ENCODE data around the gene AOPEP. TPM values are rescaled to one million over a fixed set of nuclear protein-coding genes. Genes with fewer than 3 reads are reported as not detected.

Gene AOPEP
- total and polyA plus RNA-seq, 2 of the 13 experiments (the other 11 are each of a cell fraction or from before 2014, with no cell fraction given) = 22.2 to 41.6 TPM

DNA sequence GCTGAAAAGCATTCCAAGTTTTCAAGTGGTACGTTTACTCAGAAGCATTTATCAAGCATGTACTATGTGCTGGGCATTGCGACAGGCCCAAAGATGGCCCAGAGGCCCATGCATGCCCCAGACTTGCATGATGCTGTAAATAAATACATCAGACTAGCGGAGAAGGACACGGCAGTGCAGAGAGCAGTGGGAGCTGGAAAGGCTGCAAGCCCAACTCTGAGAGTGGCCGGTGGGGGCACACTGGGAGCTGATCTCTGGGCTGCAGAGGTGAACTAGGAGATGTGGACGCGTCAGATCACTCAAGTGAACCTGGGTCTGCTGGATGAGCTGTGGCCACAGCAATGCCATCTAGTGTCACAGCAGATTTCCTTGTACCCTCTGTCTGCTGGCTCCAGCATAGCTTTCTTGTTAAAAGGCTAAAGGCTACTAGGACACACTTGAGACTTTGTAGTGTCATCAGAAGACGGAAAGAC, 344.1 kb downstream of the AOPEP start (continued):
- peak; percentile 81; the same call in 1 of the 2 replicates for TF ChIP-seq ZNF292 (CRISPR knock-in tag; IDR thresholded peaks at IDR 0.05; ENCODE audit: borderline replicate concordance, low read depth)
- TF ChIP-seq RARG (CRISPR knock-in tag; IDR thresholded peaks at IDR 0.05; ENCODE audit: low read depth) = no peak
- no peak for TF ChIP-seq ZBTB7A (CRISPR knock-in tag; IDR thresholded peaks at IDR 0.05)
- no peak for TF ChIP-seq ZNF704 (CRISPR knock-in tag; IDR thresholded peaks at IDR 0.05; ENCODE audit: borderline replicate concordance)
- no peak for TF ChIP-seq ZNF205 (CRISPR knock-in tag; IDR thresholded peaks at IDR 0.05)
- TF ChIP-seq AHDC1 (CRISPR knock-in tag; IDR thresholded peaks at IDR 0.05; ENCODE audit: borderline replicate concordance) = no peak; the same call in 1 of the 2 replicates
- TF ChIP-seq GABPA (IDR thresholded peaks at IDR 0.05; ENCODE audit: low read depth, low read length) = no peak
- no peak for TF ChIP-seq GABPA (CRISPR knock-in tag; IDR thresholded peaks at IDR 0.05; ENCODE audit: low read depth)
- TF ChIP-seq ZNF672 (CRISPR knock-in tag; IDR thresholded peaks at IDR 0.05) = no peak
- TF ChIP-seq KDM5A (IDR thresholded peaks at IDR 0.05; ENCODE audit: borderline replicate concordance, low read length) = no peak
- TF ChIP-seq POLR2AphosphoS5 (IDR thresholded peaks at IDR 0.05; ENCODE audit: low read depth, low read length) = no peak
- TF ChIP-seq HIVEP1 (CRISPR knock-in tag; IDR thresholded peaks at IDR 0.05) = no peak
- TF ChIP-seq SMC3 (IDR thresholded peaks at IDR 0.05; ENCODE audit: low read length) = peak; percentile 63
- TF ChIP-seq FOXK2 (IDR thresholded peaks at IDR 0.05) = no peak
- TF ChIP-seq ZFP90 (CRISPR knock-in tag; IDR thresholded peaks at IDR 0.05; ENCODE audit: borderline replicate concordance) = peak; percentile 95
- TF ChIP-seq ZNF768 (CRISPR knock-in tag; IDR thresholded peaks at IDR 0.05) = no peak
- TF ChIP-seq SMAD9 (CRISPR knock-in tag; IDR thresholded peaks at IDR 0.05) = no peak
- no peak for TF ChIP-seq ZNF431 (CRISPR knock-in tag; IDR thresholded peaks at IDR 0.05; ENCODE audit: borderline replicate concordance, low read depth)
- no peak for TF ChIP-seq MEF2D (CRISPR knock-in tag; IDR thresholded peaks at IDR 0.05)
- TF ChIP-seq ZNF432 (CRISPR knock-in tag; IDR thresholded peaks at IDR 0.05; ENCODE audit: borderline replicate concordance) = no peak
- TF ChIP-seq ZBTB42 (CRISPR knock-in tag; IDR thresholded peaks at IDR 0.05) = no peak
- TF ChIP-seq, protein P1, sequence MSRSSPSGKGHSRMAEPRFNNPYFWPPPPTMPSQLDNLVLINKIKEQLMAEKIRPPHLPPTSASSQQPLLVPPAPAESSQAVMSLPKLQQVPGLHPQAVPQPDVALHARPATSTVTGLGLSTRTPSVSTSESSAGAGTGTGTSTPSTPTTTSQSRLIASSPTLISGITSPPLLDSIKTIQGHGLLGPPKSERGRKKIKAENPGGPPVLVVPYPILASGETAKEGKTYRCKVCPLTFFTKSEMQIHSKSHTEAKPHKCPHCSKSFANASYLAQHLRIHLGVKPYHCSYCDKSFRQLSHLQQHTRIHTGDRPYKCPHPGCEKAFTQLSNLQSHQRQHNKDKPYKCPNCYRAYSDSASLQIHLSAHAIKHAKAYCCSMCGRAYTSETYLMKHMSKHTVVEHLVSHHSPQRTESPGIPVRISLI (CRISPR knock-in tag; IDR thresholded peaks at IDR 0.05; ENCODE audit: borderline replicate concordance) = no peak
- no peak for TF ChIP-seq DNMT3B (CRISPR knock-in tag; conservative IDR thresholded peaks at IDR 0.05)
- peak; percentile 89 for TF ChIP-seq ZBTB38 (CRISPR knock-in tag; IDR thresholded peaks at IDR 0.05)
- no peak for TF ChIP-seq ZNF879 (CRISPR knock-in tag; IDR thresholded peaks at IDR 0.05)
